IMR-90 (cell line): Measurements from ENCODE around the gene RCBTB1. TPM values are rescaled to one million over a fixed set of nuclear protein-coding genes. Genes with fewer than 3 reads are reported as not detected.

Experiments
- ATAC-seq: fragments of 200-7000 bp; cut with Tn5 transposase; 2 replicates; pipeline ENCODE4 v1.9.1; 2020; ENCODE audit warnings: low read depth, mild to moderate bottlenecking, moderate library complexity
- BruUV-seq: library from RNA; stranded (reverse); fragments of 400-500 nt; replicated peaks from 2 replicates; lab custom pipeline; 2021; lab: Mats Ljungman, UMichigan
- CTCF ChIA-PET: fragments of 300-600 bp; formaldehyde crosslinking; extraction: SDS; loops from one replicate; lab custom pipeline; 2021; ENCODE audit warnings: antibody characterized with exemption; lab: Yijun Ruan, JAX
- POLR2A ChIA-PET: fragments of 300-600 bp; sonication (Branson Sonifier 250); formaldehyde crosslinking; loops from one replicate; lab custom pipeline; 2022; ENCODE audit warnings: antibody characterized with exemption; ENCODE audit not compliant: unreplicated experiment; lab: Charles Lee
- DNase-seq: peaks from one replicate; pipeline ENCODE4 v3.0.0; 2013
- H2AFZ ChIP-seq: replicated peaks from 2 replicates; pipeline ENCODE3; 2013; ENCODE audit warnings: low read length, mild to moderate bottlenecking; ENCODE audit not compliant: poor library complexity
- H2AK5ac ChIP-seq: 2 replicates; pipeline ENCODE4 v1.6.1; 2013; ENCODE audit warnings: low read depth, low read length, inconsistent platforms
- H2AK9ac ChIP-seq: replicated peaks from 2 replicates; pipeline ENCODE3; 2013; ENCODE audit warnings: mild to moderate bottlenecking, low read depth, low read length, moderate library complexity; ENCODE audit not compliant: poor library complexity
- H2BK120ac ChIP-seq: 2 replicates; pipeline ENCODE4 v1.6.1; 2013; ENCODE audit warnings: low read depth, low read length, inconsistent platforms
- H2BK15ac ChIP-seq: 3 replicates; pipeline ENCODE4 v1.6.1; 2013; ENCODE audit warnings: low read depth, low read length, inconsistent platforms
- H2BK20ac ChIP-seq: 2 replicates; pipeline ENCODE4 v1.6.1; 2013; ENCODE audit warnings: low read depth, mild to moderate bottlenecking, inconsistent platforms, low read length, moderate library complexity
- H2BK5ac ChIP-seq: 2 replicates; pipeline ENCODE4 v1.6.1; 2013; ENCODE audit warnings: mild to moderate bottlenecking, low read depth, low read length, inconsistent platforms; ENCODE audit not compliant: poor library complexity, severe bottlenecking
- H3K14ac ChIP-seq: replicated peaks from 2 replicates; pipeline ENCODE4 v1.6.1; 2013; ENCODE audit warnings: low read depth, low read length, inconsistent platforms
- H3K18ac ChIP-seq: 2 replicates; pipeline ENCODE4 v1.6.1; 2013; ENCODE audit warnings: low read depth, low read length, control low read depth
- H3K23ac ChIP-seq: 2 replicates; pipeline ENCODE4 v1.6.1; 2013; ENCODE audit warnings: low read depth, low read length, inconsistent platforms
- H3K27ac ChIP-seq: 2 replicates; pipeline ENCODE4 v1.5.1; 2013; ENCODE audit warnings: mild to moderate bottlenecking, control low read depth, low read length; ENCODE audit not compliant: insufficient read depth
- H3K27me3 ChIP-seq: 2 replicates; pipeline ENCODE4 v1.6.1; 2013; ENCODE audit warnings: low read length; ENCODE audit not compliant: control insufficient read depth, insufficient read depth
- H3K36me3 ChIP-seq: 2 replicates; pipeline ENCODE4 v1.6.1; 2013; ENCODE audit warnings: low read length, mixed read lengths; ENCODE audit not compliant: control insufficient read depth, insufficient read depth
- H3K4ac ChIP-seq: 2 replicates; pipeline ENCODE4 v1.6.1; 2013; ENCODE audit warnings: low read depth, low read length, inconsistent platforms
- H3K4me1 ChIP-seq: 2 replicates; pipeline ENCODE4 v1.6.1; 2013; ENCODE audit warnings: low read length, mixed read lengths; ENCODE audit not compliant: control insufficient read depth, insufficient read depth
- H3K4me2 ChIP-seq: 2 replicates; pipeline ENCODE4 v1.6.1; 2013; ENCODE audit warnings: low read depth, mild to moderate bottlenecking, control low read depth, low read length, moderate library complexity
- H3K4me3 ChIP-seq: 2 replicates; pipeline ENCODE4 v1.5.1; 2013; ENCODE audit warnings: low read depth, mild to moderate bottlenecking, control low read depth, low read length, moderate library complexity; ENCODE audit not compliant: insufficient read depth
- H3K56ac ChIP-seq: 2 replicates; pipeline ENCODE4 v1.6.1; 2013; ENCODE audit warnings: low read length, inconsistent platforms; ENCODE audit not compliant: insufficient read depth; ENCODE audit errors: extremely low read depth
- H3K79me1 ChIP-seq, 2 experiments: 2 replicates each; pipeline ENCODE4 v1.6.1; 2013; ENCODE audit warnings: low read length in 2 of 2, inconsistent platforms in 1 of 2, low read depth in 1 of 2
- H3K9ac ChIP-seq: 2 replicates; pipeline ENCODE4 v1.6.1; 2013; ENCODE audit warnings: low read depth, low read length, control low read depth
- H3K9me1 ChIP-seq: 2 replicates; pipeline ENCODE4 v1.6.1; 2013; ENCODE audit warnings: low read length, inconsistent platforms; ENCODE audit not compliant: insufficient read depth
- H3K9me3 ChIP-seq: 2 replicates; pipeline ENCODE4 v1.6.1; 2013; ENCODE audit warnings: low read length; ENCODE audit not compliant: control insufficient read depth, insufficient read depth
- H4K20me1 ChIP-seq: 2 replicates; pipeline ENCODE4 v1.6.1; 2013; ENCODE audit warnings: low read length, inconsistent platforms; ENCODE audit not compliant: insufficient read depth
- H4K5ac ChIP-seq: 2 replicates; pipeline ENCODE4 v1.6.1; 2013; ENCODE audit warnings: mild to moderate bottlenecking, low read depth, low read length, control low read depth
- H4K8ac ChIP-seq, 2 experiments: 2 replicates each; pipeline ENCODE4 v1.6.1; 2013; ENCODE audit warnings: low read depth in 2 of 2, low read length in 2 of 2, control low read depth in 1 of 2, inconsistent platforms in 1 of 2
- H4K91ac ChIP-seq: 2 replicates; pipeline ENCODE4 v1.6.1; 2013; ENCODE audit warnings: low read depth, low read length, inconsistent platforms; ENCODE audit not compliant: insufficient read depth
- CEBPB ChIP-seq: IDR thresholded peaks from 2 replicates; pipeline ENCODE4 v1.6.1; 2012; ENCODE audit warnings: low read depth, low read length, improper control_type of control experiment
- RCOR1 ChIP-seq: IDR thresholded peaks from 2 replicates; pipeline ENCODE4 v1.6.1; 2012; ENCODE audit warnings: mild to moderate bottlenecking, low read length, improper control_type of control experiment; ENCODE audit not compliant: insufficient replicate concordance
- WGBS, 2 experiments: methylation state at CpG; one replicate each; pipeline versions ENCODE4 v1.1.5 to v1.1.7; 2013; ENCODE audit warnings: missing lambda C conversion rate in 2 of 2; ENCODE audit not compliant: insufficient read length in 1 of 2; ENCODE audit errors: extremely low coverage in 2 of 2; 5-methylcytosine and 5-hydroxymethylcytosine counted together
- dilution Hi-C: fragments of 300-500 bp; cut with HindIII; formaldehyde crosslinking; loops from one replicate; pipeline ENCODE4 v1.14.3; 2018; ENCODE audit warnings: low sequenced_read_pairs; ENCODE audit not compliant: unreplicated experiment
- in situ Hi-C: fragments of 300-500 bp; cut with MboI; formaldehyde crosslinking; loops from 3 replicates; pipeline ENCODE4 v1.14.3; 2019; ENCODE audit warnings: low sequenced_read_pairs, inconsistent platforms, mixed read lengths
- intact Hi-C: fragments of 100-400 bp; cut with micrococcal nuclease; formaldehyde crosslinking; loops from 2 replicates; pipeline ENCODE4 v1.10.0; 2022
- polyA plus RNA-seq, 3 experiments: library from polyadenylated mRNA; depleted of rRNA; stranded (reverse); fragments of >200 nt; gene quantifications; 2 replicates each; pipeline ENCODE4 v1.2.3, GENCODE V29; 2012; ENCODE audit warnings: low replicate concordance in 1 of 3
- total RNA-seq: library from RNA; depleted of rRNA; stranded (reverse); fragments of >200 nt; gene quantifications from 2 replicates; pipeline ENCODE4 v1.2.3, GENCODE V29; 2012

The RCBTB1 gene
- total and polyA plus RNA-seq, 2 of the 4 experiments (the other 2 are of a cell fraction), result 11.3 to 11.6 TPM

DNA sequence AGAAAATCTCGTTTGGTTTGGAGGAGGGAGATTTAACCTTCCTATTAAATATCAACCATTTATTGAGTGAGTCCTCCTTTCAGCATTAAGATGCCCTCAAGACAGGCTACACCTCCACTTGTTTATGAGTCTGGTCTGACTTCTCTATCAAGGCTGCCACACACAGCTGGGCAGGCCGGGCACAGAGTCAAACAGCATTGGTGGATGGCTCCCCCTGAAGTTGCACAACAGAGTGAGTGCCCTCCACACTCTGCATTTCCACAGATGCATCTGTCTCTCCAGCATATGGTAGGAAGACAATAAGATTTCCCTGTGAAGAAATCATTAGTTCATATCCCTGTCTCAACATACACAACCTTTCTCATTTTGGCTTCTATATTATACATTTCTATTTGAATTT, 58.2 kb downstream of the RCBTB1 start:
- WGBS, 2 experiments, result no CpG with 5 or more reads among the region's 2 CpGs
- H3K79me1 ChIP-seq, result no peaks in the 10 kb centered on the region; a peak in 1 of 4 replicates
- peaks cover 6% of the 10 kb centered on the region for H3K36me3 ChIP-seq
- no peak overlapping the region for H3K27ac ChIP-seq
- no peak overlapping the region for H3K4me3 ChIP-seq
- H3K27me3 ChIP-seq, result no peaks in the 10 kb centered on the region
- H2BK5ac ChIP-seq, result no peak overlapping the region
- DNase-seq (no peak), ATAC-seq (peak; percentile 37; the same call in 1 of the 2 replicates)
- H2AFZ ChIP-seq, result no peak overlapping the region
- H3K56ac ChIP-seq, result no peak overlapping the region
- dilution Hi-C loops, result no loop called here
- in situ Hi-C loops, result no loop called here
- no peak overlapping the region for H3K4ac ChIP-seq
- ChIA-PET POLR2A (no interaction called here), CTCF (no interaction called here)
- H2BK15ac ChIP-seq, result no peak overlapping the region
- H2BK20ac ChIP-seq, result no peak overlapping the region
- H3K9me3 ChIP-seq, result no peaks in the 10 kb centered on the region
- no peak overlapping the region for H3K4me2 ChIP-seq
- H3K4me1 ChIP-seq, result no peaks in the 10 kb centered on the region; the same call in 1 of the 2 replicates
- H4K91ac ChIP-seq, result no peak overlapping the region
- H2BK120ac ChIP-seq, result no peak overlapping the region
- H4K5ac ChIP-seq, result no peak overlapping the region
- TF ChIP-seq RCOR1, result no peak
- TF ChIP-seq CEBPB, result 0 out of 2 replicates have a peak, but pooled peaks have one; percentile 27
- peaks cover 5% of the 10 kb centered on the region for H3K9me1 ChIP-seq
- no peak overlapping the region for H3K18ac ChIP-seq
- H3K9ac ChIP-seq, result no peak overlapping the region
- no peak overlapping the region for H4K8ac ChIP-seq
- H3K23ac ChIP-seq, result no peak overlapping the region
- BruUV-seq, result no TSS peak
- intact Hi-C loops, result no loop called here
- no peak overlapping the region for H2AK5ac ChIP-seq
- H2AK9ac ChIP-seq, result peak overlapping the region; percentile 61
- H3K14ac ChIP-seq, result no peak overlapping the region
- no peaks in the 10 kb centered on the region for H4K20me1 ChIP-seq
